Amniotic epithelial cell (primary cell): ENCODE data around the gene VIPR1.
A peak's percentile ranks its signal among the peaks of the same experiment; 100 is the strongest.
"Not testable (repeated sequence)": the region's sequence is repeated elsewhere in the genome, so short reads cannot be mapped to it uniquely, and the experiment has no call there.

ENCODE experiments used
- DNase-seq: peaks from one replicate; pipeline ENCODE4 v3.0.0-alpha.2; 2010; ENCODE audit warnings: low read depth

Gene VIPR1

GRCh38 chr3:42535981-42536784 is 33.7 kb downstream of the VIPR1 start:
- peak; percentile 19 for DNase-seq

GRCh38 chr3:42537350-42537749 is 34.9 kb downstream of the VIPR1 start:
- no peak for DNase-seq

DNA sequence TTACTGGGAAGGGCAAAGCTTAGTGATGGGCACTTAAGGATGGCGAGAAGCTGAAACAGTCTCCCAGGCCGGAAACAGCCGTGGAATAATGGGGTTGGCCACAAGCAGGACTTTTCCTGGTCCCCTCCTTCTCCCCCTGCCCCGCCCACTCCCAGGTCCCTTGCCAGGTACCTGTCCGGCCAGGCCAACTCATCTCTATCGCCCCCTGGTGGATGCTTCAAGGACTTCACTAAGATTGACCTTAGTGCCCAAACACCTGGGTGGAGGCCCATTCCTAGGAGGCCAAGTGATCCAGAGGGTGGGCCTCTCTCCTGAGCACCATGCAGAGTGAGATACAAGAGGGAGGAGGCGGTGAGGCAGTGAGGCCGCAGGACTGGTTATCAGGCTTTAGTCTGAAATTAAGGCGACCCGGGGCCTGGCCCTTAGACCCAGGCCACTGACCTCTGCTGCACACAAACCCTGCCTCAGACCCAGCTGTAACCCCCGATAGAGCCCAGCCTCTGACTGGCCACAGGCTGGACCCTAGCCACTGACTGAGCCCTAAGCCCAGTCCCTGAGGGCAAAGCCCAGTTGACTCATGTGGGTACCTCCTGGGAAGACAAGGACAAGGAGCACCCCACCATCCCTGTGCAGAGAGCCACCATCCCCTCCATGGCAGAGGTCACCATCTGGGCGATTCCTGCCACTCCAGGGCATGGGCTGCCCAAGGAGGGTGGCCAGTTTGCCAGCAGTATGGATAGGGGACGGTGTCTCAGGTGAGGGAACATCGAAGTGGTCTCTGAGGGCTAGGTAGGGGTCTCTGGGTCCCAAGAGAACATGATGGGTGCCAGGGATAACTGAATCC is 37.6 kb downstream of the VIPR1 start:
- no peak for DNase-seq

GRCh38 chr3:42541079-42541478 is 38.6 kb downstream of the VIPR1 start:
- no peak for DNase-seq

GRCh38 chr3:42544492-42545283 is 42.2 kb downstream of the VIPR1 start:
- no peak for DNase-seq

DNA sequence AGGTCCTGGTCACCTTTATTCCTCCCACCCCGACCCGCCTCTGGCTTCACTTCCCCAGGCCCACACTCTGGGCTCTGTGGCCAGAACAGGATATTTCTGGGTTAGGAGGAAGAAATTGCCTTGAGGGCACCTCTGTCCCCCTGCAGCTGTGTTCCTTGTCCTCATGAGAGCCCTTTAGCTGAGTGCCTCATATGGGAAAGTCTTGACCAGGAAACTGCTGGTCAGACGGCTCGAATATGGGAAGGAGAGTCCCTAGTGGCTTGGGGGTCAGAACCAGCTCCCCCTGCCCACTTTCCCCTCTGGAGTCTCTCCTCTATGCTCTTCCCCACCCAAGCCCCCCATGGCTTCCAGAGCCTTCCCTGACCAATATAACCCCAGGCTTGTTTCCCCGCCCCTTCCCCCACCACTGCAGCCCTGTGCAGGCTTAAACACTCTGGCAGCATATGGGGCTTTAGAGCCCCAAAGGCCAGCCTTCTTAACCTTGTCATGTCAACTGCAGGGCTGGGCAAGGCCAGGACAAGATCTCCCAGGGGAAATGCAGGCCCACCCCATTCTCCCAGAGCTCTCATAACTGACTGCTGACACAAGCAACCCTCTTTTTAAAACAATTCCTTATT is 42.9 kb downstream of the VIPR1 start:
- DNase-seq, result no peak

- peak; percentile 87 for DNase-seq
These were observed 44.3 kb downstream of the VIPR1 start for GRCh38 chr3:42546691-42547213.

DNA sequence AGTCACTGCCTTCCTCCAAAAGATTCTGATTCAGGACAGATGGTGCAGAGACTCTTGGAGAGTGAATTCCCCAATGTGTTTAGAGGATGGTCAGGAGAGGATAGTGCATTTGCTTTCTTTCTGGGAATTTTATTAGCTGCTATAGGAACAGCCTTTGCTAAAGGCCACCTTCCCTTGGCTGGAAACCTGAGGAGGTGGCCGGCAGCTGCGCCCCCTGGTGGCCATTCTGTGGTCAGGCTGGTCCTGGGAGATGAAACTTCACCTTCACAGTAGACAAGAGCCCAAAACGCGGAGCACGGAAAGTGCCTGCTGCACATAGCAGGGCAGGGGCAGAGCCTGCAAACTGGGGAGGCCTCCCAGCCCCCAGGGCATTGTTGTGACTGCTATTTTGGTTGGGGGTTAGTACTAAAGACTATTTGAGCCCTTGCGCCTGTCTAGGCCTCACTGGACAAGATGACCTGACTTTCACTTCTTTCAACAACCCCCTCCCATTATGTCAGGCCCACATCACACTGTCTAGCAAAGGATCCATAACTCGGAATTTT is 45.0 kb downstream of the VIPR1 start:
- peak; percentile 31 for DNase-seq

DNA sequence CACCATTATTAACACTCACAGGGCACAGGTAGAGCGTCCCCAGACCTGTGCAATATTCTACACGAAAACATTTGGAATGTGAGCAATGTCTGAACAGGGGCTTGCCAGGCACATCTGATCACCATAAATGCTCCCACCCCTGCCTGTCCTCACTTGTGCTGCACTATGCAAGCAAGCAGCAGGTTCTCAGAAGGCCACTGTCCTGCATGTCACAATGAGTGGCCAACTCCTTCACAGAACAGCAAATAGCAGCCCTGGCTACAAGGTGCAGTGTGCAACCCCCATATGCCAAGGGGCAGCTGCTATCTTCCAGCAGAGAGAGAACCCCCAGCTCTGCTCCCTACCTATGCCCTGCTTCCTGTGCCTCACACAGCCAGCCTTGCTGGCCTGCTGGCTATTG is 46.7 kb downstream of the VIPR1 start:
- DNase-seq, result no peak

DNA sequence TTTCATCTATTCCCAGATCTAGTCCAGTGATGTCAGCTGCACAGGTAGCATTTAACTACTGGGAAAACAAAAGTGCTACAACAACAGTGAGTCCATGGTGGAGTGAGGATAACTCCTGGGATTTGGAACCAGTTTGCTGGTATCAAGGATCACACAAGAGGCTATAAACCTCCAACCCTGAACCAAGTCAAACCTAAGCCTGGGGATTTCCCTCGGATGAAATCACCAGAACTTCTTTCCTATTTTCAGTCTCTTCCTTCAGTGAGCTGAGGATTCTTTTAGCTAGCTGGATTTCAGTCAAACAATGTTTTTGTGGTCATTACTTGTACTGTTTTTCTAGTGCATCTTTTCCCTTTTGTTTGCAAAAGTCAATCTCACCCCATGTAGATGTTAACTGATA is 47.8 kb downstream of the VIPR1 start:
- no peak for DNase-seq

- DNase-seq, result no peak
These were observed 50.4 kb downstream of the VIPR1 start for GRCh38 chr3:42552830-42553229.

GRCh38 chr3:42556089-42556632 is 53.7 kb downstream of the VIPR1 start:
- peak; percentile 5 for DNase-seq

DNA sequence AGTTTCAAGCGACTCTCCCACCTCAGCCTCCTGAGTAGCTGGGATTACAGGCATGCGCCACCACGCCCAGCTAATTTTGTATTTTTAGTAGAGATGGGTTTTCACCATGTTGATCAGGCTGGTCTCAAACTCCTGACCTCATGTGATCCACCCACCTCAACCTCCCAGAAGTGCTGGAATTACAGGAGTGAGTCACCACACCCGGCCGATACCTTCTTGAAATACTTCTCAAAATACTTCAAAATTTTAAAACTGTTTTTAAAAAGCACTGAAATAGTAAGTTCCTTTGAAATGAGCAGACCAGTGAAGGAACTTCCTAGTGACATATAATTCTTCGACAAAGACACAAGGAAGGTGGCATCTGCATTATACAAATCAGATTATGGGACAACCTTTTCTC is 54.4 kb downstream of the VIPR1 start:
- DNase-seq, result not testable (repeated sequence)

- DNase-seq, result no peak
These were observed 55.4 kb downstream of the VIPR1 start for GRCh38 chr3:42557854-42558253.

DNA sequence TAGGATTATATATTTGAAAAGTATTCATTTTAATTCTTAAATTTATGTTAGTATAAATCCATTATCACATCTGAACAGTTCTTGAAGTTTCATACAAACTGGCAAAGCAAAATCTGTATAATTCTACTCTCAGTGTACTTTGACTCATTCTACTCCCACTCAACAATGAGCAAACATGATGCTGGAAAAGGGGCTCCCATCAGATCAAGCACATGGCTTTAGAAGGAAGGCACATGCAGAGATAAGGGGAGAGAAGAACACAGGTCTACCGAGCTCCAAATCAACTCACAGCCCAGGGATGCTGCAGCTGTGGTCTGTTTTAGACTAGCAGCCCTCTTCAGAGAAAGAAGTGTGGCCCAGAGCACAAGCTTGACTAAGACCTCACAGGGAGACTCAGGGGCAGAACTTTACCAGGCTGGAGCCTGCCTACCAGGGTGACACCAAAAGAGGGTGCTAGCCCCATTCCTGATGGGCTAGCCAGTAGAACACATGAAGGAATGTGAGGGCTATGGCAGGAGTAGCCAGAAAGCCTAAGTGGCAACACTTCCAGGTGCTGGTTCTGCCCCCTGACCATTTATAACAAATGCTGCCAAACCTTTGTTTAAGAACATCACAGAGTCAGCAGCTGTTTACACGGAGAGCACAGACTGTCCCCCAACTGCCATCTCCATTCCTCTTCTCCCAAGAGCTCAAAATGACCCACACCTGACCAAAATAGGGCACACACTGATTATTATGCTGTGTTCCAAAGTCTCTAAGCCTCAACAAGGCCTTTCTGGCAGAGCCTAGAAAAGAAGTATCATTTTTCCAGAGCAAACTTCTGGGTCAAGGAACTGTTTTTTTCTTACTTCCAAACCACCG is 59.8 kb downstream of the VIPR1 start:
- DNase-seq, result peak; percentile 38

DNA sequence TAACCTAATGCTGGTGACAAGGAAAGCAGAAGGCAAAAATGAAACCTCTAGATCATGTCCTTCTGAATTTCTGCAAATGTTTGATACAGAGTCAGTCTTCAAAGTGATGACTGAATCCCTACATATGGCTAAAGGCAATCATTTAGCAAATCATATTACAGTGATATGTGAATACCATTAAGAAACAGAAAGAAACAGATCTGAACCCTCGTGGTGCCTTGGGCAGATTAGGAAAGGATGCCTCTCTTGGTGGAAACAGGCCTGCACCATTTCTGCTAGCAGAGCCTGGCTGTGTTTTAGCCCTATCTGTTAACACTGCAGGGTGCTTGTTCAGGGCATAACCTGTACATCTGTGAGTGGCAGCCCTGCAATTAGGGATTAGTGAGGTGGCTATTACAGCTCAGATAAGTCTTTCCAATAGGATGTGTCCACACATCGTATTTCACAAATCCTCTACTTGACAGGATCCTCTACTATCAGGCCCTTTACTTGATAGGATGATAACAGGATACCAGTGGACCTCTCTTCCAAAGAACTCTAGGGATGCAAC is 67.2 kb downstream of the VIPR1 start:
- no peak for DNase-seq

- peak; percentile 54 for DNase-seq
These were observed 69.8 kb downstream of the VIPR1 start for GRCh38 chr3:42572278-42572677.

DNA sequence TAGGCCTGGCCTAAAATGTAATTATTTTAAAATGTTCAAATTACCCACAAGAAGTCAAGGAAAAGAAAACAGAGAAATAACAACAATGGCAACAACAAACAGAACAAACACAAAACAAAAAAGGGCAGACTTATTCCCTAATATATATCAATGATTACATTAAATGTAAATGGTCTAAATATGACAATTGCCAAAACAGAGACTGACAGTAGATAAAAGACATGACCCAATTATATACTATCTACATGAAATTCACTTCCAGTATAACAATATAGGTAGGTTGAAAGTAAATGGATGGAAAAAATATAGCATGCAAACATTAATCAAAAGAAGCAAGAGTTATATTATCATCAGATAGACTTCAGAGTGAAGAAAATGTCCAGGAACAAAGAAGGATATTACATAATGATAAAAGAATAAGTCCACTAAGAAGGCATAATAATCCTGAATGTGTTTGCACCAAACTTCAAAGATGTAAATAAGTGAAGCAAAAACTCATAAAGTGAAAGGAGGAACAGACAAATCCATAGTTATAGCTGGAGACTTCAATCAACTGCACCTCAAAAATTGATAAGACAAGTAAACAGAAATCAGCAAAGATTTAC is 72.8 kb downstream of the VIPR1 start:
- no peak for DNase-seq

DNA sequence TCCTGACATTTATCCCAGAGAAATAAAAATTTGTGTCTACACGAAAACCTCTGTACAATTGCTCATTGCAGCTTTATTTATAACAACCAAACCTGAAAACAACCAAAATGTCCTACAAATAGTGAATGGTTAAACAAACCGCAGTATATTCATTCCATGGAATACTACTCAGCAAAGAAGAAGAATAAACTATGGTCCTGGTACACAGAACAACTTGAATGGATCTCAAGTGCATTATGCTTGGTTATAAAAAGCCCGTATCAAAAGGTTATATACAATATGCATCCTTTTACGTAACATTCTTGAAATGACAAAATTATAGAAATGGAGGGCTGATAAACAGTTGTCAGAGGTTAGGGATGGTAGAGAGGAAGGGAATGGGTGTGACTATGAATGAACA is 75.6 kb downstream of the VIPR1 start:
- no peak for DNase-seq
